Heart left ventricle (tissue), 16 donors: Measurements from ENCODE around the gene IRS1. TPM values are rescaled to one million over a fixed set of nuclear protein-coding genes. Genes with fewer than 3 reads are reported as not detected.

Source experiments
- ATAC-seq, 4 donors: fragments of 200-7000 bp; cut with Tn5 transposase; one replicate each; pipeline ENCODE4 v1.9.1; 2020 to 2022; ENCODE audit warnings: moderate library complexity in 4 of 4, mild to moderate bottlenecking in 3 of 4, moderate number of reproducible peaks in 1 of 4
- DNase-seq, 5 donors: peaks; one replicate each; pipeline ENCODE4 v3.0.0-alpha.2; 2020
- H3K27ac ChIP-seq, 12 donors: fragments of 200-600 bp; sonication (generic) in 4 of 12; one replicate each; pipeline versions ENCODE4 v1.5.0 to v1.8.0; 2016 to 2022; ENCODE audit warnings: mild to moderate bottlenecking in 2 of 12
- H3K27me3 ChIP-seq, 9 donors: fragments of 200-600 bp; sonication (generic) in 2 of 9; one replicate each; pipeline versions ENCODE4 v1.5.1 to v1.8.0; 2016 to 2022; ENCODE audit warnings: mild to moderate bottlenecking in 3 of 9
- H3K36me3 ChIP-seq, 9 donors: fragments of 200-600 bp; sonication (generic) in 2 of 9; one replicate each; pipeline versions ENCODE4 v1.5.0 to v1.8.0; 2018 to 2022; ENCODE audit warnings: mild to moderate bottlenecking in 2 of 9
- H3K4me1 ChIP-seq, 12 donors: fragments of 200-600 bp; sonication (generic) in 4 of 12; one replicate each; pipeline versions ENCODE4 v1.5.0 to v1.8.0; 2016 to 2022; ENCODE audit warnings: mild to moderate bottlenecking in 3 of 12
- H3K4me3 ChIP-seq, 12 donors: fragments of 200-600 bp; sonication (generic) in 4 of 12; one replicate each; pipeline versions ENCODE4 v1.5.0 to v1.8.0; 2017 to 2022; ENCODE audit warnings: mild to moderate bottlenecking in 9 of 12, moderate library complexity in 4 of 12
- H3K9me3 ChIP-seq, 12 donors: fragments of 200-600 bp; sonication (generic) in 4 of 12; one replicate each; pipeline versions ENCODE4 v1.5.0 to v1.8.0; 2016 to 2022; ENCODE audit warnings: mild to moderate bottlenecking in 1 of 12
- CTCF ChIP-seq, 12 donors: fragments of 200-600 bp; sonication (generic) in 4 of 12; IDR thresholded peaks; one replicate each; pipeline versions ENCODE4 v1.5.0 to v1.8.0; 2018 to 2022; ENCODE audit warnings: antibody characterized with exemption in 12 of 12, mild to moderate bottlenecking in 5 of 12
- POLR2A ChIP-seq, 2 donors: fragments of 450-650 bp; IDR thresholded peaks; one replicate each; pipeline ENCODE4 v1.6.1; 2017; ENCODE audit warnings: antibody characterized with exemption in 2 of 2, mild to moderate bottlenecking in 2 of 2, moderate library complexity in 2 of 2
- WGBS, 4 donors: extraction: QIAGEN DNeasy Blood & Tissue Kit in 2 of 4; methylation state at CpG; one replicate each; pipeline versions ENCODE4 v1.1.5 to v1.1.7; 2013 to 2018; 5-methylcytosine and 5-hydroxymethylcytosine counted together
- intact Hi-C, 10 donors: fragments of 100-400 bp; cut with DNase I; formaldehyde crosslinking; loops; one replicate each; pipeline versions ENCODE4 v1.11.1 to v1.14.2; 2022
- polyA plus RNA-seq, 2 donors: library from polyadenylated mRNA; stranded (reverse); fragments of 200-250 nt; gene quantifications; one replicate each; pipeline ENCODE4 v1.2.3, GENCODE V29; 2013
- total RNA-seq, 9 donors: library from RNA; depleted of rRNA in 2 of 9; stranded (reverse); fragments of >200 nt in 2 of 9; fragmentation: NEBNext Ultra II Directional in 3 of 9; extraction: Animal tissue kit (Norgen Biotek cat#: 25700) in 3 of 9; gene quantifications; one replicate each; pipeline versions ENCODE4 v1.1.0 to v1.2.4, GENCODE V29; 2016 to 2023
- donor health status: ischemic (EF 13 %, LVEDD 7.1; RV severe dilation, severe dysfunction).
- donor health status: healthy with polysubstance abuse.
- donor health status: DM: no; HTN: yes; CAD: no.
- donor health status: DM: no; HTN: no; CAD: no.
- donor health status: ischemic (EF 25% LVEDD 6.9; RV normal size, moderate dysfunction).
- donor health status: ischemic (EF 25% LVEDD 5.7; RV mildly dilated, moderate dysfunction).
- donor health status: healthy.
- donor health status: DM: yes; HTN: yes; CAD: no.
- donor health status: ischemic (EF 35%, LVEDD 5.7; RV mildly dilated, moderate dysfunction).
- donor health status: nonischemic (EF 11% LVEDD 7.7; RV severe dilation, severe dysfunction).
- donor health status: DM: yes; HTN: yes; CAD: no.
- donor health status: PGD.
- donor health status: ischemic (EF 29% LVEDD 5.4; RV normal size, mild dysfunction).
- donor health status: nonischemic (EF 23%, LVEDD 6.1; RV moderate dilation, normal function).

Gene IRS1
- total and polyA plus RNA-seq, 11 donors, result 5.0 to 45.8 (median 15.7) TPM

- peak overlapping the region in 11 of 12 donors; percentile 37 to 81 (median 57) for H3K27ac ChIP-seq
- H3K27me3 ChIP-seq, result no peaks in the 10 kb centered on the region
- H3K4me1 ChIP-seq, result peaks cover 3 to 74% (median 40%) of the 10 kb centered on the region in 12 donors
- peak in 2 of 5 donors; percentile 29 to 59 for DNase-seq
- H3K4me3 ChIP-seq, result peak overlapping the region in 1 of 12 donors; percentile 25
- no peaks in the 10 kb centered on the region for H3K36me3 ChIP-seq
- peaks cover 0 to 4% (median 0%) of the 10 kb centered on the region in 12 donors for H3K9me3 ChIP-seq
- 52 to 66% (median 63%) methylated on average over 9 of the region's 9 CpGs for WGBS, 4 donors
- peak; percentile 35 to 51 (median 44) for ATAC-seq
- TF ChIP-seq CTCF (IDR thresholded peaks at IDR 0.05) (no peak), POLR2A (IDR thresholded peaks at IDR 0.05) (no peak)
- intact Hi-C loops, result loop anchor here in 3 of 10 donors (2.0 to 5.0 kb wide), 2 partner anchors 17 to 33 kb away; no protein-coding TSS in a partner anchor
Measured at GRCh38 chr2:226759768-226760167, 39.9 kb downstream of the IRS1 start.

DNA sequence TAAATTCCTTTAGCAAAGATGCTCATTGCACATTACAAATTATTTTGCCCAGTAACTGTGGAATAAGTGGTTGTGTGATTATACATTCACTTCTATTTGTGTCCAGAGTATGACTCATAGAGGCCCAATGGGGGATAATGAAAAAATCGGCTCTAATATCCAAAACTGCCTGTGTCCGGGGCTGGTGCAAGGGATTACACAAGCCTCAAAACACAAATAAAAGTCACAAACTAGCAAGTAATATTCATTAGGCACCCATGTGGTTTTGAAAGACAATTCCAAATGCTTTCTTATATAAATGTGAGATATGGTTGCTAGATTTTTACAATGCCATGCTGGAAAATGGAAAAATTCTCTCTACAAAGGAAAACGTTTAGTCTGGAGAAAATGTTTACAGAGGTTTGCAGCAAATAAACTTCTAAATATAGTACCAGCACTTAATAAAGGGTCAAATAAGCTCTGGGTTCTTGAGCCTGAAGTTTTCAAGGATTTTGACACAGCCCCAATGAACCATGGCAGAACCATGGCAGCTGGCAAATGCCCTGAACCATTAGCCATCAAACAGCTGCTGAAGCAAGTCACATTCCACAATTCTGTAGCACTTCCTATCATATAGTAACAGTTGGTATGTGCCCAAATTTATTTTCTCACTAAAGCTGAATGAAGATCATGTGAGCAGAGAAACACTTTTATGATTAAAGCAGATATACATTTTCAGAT, 40.5 kb downstream of the IRS1 start:
- WGBS, 4 donors, result 22 to 34% (median 30%) methylated on average over 3 of the region's 3 CpGs
- DNase-seq, result no peak
- TF ChIP-seq CTCF (IDR thresholded peaks at IDR 0.05), result no peak
- TF ChIP-seq POLR2A (IDR thresholded peaks at IDR 0.05), result no peak
- Histone ChIP-seq H3K27ac (peak overlapping the region; percentile 5 to 81 (median 57)), H3K27me3 (no peaks in the 10 kb centered on the region), H3K4me3 (no peak overlapping the region), H3K36me3 (no peaks in the 10 kb centered on the region), H3K4me1 (peaks cover 3 to 79% (median 41%) of the 10 kb centered on the region in 12 donors), H3K9me3 (peaks cover 0 to 4% (median 0%) of the 10 kb centered on the region in 12 donors)
- ATAC-seq, result peak in 3 of 4 donors; percentile 56 to 75 (median 71)
- intact Hi-C loops, result loop anchor here in 3 of 10 donors (2.0 to 5.0 kb wide), 2 partner anchors 16 to 33 kb away; no protein-coding TSS in a partner anchor

DNA sequence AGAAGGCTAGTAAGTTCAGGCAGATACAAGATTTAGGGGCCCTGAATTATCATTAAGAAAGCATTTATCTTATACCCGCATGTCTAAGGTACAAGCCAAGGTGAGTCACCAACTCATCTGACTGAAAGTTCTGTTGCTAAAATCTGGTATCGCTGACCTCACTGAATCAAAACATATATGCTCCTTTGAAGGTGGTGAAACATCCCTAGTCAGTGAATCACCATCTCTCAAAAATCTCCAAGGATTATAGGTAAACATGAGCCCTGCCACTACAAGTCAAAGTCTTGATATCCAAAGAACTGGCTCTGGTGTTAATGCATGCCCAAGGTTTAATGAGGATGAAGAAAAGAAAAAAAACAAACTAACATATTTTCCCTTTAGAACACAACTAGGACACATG, 43.5 kb downstream of the IRS1 start:
- intact Hi-C loops, result loop anchor here in 2 of 10 donors (5.0 kb wide), 1 partner anchor 36 kb away; no protein-coding TSS in a partner anchor
- no peaks in the 10 kb centered on the region for H3K27me3 ChIP-seq
- peaks cover under 1 to 58% (median 32%) of the 10 kb centered on the region in 12 donors for H3K4me1 ChIP-seq
- no peaks in the 10 kb centered on the region for H3K36me3 ChIP-seq
- TF ChIP-seq POLR2A (IDR thresholded peaks at IDR 0.05), result no peak
- TF ChIP-seq CTCF (IDR thresholded peaks at IDR 0.05), result no peak
- H3K4me3 ChIP-seq, result no peak overlapping the region
- DNase-seq (no peak), ATAC-seq (no peak)
- no peaks in the 10 kb centered on the region for H3K9me3 ChIP-seq
- 87 to 97% (median 89%) methylated on average over 2 of the region's 2 CpGs for WGBS, 4 donors
- peak overlapping the region in 8 of 12 donors; percentile 5 to 64 (median 46) for H3K27ac ChIP-seq

DNA sequence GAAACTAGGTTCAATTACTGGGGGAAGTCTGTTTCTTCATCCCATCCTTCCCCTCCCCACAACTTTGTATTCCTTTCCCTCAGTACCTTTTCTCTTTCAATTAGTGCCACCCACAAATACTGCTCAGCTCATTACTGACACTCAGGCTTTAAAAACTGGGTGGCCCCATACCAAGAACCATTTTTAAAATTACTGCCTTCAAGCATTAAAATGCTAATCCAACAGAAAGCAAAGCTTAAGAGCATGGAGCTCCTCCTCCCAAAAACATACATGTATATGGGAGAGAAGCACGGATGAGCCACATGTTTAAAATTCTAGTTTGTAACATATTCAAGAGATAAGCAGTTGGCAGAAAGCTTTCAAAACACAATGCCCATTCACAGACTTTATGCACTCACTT, 44.0 kb downstream of the IRS1 start:
- 30 to 47% (median 39%) methylated on average over 1 of the region's 1 CpG for WGBS, 4 donors
- no peaks in the 10 kb centered on the region for H3K36me3 ChIP-seq
- H3K4me1 ChIP-seq, result peaks cover 0 to 53% (median 28%) of the 10 kb centered on the region in 12 donors
- DNase-seq, result no peak
- peak overlapping the region in 10 of 12 donors; percentile 5 to 64 (median 46) for H3K27ac ChIP-seq
- H3K4me3 ChIP-seq, result no peak overlapping the region
- no peaks in the 10 kb centered on the region for H3K27me3 ChIP-seq
- TF ChIP-seq CTCF (IDR thresholded peaks at IDR 0.05), result no peak
- no peak for TF ChIP-seq POLR2A (IDR thresholded peaks at IDR 0.05)
- H3K9me3 ChIP-seq, result no peaks in the 10 kb centered on the region
- intact Hi-C loops, result loop anchor here in 2 of 10 donors (2.0 to 5.0 kb wide), 2 partner anchors 15 to 37 kb away; no protein-coding TSS in a partner anchor
- ATAC-seq, result no peak
